ENCODE results near the gene LDLRAD4.

The LDLRAD4 gene

DNA sequence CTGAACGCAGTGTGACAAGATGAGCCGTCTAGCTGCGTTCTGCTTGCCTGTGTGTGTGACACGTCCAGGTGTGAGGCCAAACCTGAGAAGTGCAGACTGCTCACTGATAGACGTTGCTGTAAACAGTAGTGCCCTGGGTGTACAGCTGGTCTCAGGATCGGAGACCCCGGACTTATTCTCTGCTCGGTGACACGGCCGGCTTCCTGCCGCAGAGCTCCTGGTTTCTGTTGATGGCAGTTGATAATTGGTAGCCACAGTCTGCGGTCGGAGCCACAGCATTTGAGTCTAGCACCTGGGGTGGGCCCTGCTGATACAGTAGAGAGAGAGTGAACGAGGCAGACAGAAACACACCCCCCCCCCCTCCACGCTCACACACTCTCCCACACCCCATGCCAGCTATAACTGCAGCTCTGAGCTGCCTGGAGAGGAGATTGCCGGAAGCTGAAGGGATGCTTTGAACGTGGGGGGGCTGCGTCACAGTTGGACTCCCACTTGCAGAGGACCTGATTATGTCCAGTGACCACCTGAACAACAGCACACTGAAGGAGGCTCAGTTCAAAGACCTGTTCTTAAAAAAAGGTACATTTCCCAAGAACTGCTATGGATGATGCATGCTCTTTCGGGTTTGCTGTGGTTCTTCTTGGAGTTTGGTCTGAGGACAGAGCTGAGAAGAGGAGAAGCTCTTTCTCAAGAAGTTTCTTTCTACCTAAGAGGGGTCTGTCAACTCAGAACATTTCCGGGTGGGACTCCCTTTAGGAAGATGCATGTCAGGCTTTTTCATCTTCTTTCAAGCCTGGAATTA is 393.8 kb downstream of the LDLRAD4 start:
- no peak for DNase-seq

DNA sequence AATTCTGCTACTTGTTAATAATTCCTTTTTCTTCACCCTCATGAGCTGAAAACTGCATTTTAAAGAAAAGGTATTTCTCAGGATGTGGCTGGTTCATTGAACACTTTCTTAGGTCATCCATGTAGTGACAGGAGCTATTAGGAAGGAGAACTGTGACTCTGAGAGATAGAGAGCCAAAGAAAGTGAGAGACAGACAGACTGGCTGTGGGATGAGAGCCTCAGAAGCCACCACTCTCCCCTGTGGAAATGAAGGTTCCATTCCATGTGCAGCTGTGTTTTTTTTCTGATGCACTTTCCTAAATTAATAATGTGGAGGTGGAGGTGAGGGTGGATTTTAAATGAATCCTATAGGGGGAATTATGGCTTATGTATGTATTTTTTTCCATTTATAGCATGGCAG is 394.5 kb downstream of the LDLRAD4 start:
- no peak for DNase-seq

DNA sequence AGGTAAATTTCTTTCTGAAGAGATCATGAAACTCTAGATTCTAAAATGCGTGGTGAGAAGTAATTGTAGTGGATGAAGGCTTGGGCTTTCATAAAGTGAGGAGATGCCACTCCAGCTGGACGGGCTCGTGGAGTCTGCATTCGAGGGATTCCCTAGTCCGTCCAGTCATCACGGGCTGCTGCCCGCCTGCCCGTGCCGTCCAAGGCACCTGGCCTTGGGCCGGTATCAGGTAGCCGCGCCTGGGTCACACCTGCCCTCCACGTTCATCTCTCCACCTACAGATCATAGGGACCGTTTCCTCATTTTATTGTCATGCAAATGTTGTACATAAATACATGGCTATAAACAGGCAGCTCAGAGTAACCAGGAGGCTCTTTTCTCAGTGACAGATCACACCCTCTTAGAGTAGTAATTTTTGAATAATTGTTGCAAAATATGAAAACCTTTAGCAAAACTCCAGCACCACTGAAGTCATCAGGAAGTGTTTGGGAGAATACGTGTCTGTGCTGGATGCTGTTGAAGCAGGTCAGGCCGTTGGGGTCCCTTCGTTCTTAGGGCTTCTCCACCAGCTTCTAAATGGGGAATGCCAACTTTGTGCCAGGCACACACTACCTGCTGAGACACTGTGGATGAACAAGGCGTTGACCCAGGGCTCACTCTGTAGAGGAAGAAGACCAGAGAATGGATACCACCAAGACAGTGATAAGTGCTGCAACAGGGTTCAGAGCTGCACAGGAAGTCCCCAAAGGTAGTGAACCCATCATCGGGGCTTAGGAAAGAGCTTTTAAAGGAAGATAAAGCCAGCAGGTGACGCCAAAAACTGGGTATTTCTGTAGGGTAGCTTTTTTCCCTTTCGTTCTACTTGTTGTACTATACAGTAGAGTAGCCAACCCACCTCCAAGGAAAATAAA is 395.3 kb downstream of the LDLRAD4 start:
- DNase-seq = peak; percentile 21

DNA sequence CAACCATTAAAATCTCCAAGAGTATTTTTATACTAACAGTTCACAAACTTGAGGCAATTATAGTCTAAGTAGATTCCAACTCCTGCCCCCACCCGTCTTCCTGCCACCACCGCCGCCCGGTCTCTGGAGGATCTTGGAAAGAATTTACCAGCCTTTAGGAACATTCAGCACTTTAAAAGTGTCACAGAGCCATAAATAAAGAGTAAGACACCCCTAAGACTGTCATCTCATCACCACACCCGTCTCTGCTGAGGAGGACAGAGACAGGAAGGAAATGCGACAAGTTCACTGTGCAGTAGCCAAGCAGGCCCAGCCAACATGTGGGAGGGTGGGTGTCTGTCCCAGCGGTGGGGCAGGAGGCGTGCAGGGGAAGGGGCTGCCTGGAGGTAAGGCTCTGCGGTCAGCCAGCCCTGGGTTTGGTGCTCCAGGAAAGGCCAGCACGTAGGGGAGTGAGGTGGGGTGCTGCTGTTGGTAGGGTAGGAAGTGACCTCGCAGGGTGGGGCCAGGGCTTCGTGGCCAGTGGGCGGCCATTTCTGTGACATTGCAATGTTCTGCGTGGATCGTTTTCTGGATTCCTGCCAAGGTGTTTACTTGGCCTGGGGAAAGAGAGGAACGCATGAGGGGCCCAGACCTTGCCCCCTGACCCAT is 396.2 kb downstream of the LDLRAD4 start:
- no peak for DNase-seq

DNA sequence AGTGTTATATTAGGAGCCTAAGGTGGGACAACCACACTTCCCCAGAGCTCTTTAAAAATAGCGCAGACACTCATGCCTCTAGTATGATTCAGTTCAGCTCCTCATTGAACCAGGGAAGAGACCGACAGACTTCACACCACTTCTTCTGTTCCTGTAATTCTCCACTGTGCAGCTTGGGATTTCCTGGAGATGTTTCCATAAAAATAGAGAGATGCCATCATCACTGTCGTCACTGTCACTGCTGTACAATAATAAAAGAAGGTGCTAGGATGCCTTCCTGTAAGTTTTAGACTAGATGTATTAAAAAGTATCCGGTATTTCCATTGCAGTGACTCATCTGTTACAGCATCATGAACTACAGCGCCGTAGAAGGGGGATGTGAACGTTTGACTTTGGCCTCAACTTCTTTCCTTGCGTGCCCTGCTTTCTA is 396.9 kb downstream of the LDLRAD4 start:
- no peak for DNase-seq

DNA sequence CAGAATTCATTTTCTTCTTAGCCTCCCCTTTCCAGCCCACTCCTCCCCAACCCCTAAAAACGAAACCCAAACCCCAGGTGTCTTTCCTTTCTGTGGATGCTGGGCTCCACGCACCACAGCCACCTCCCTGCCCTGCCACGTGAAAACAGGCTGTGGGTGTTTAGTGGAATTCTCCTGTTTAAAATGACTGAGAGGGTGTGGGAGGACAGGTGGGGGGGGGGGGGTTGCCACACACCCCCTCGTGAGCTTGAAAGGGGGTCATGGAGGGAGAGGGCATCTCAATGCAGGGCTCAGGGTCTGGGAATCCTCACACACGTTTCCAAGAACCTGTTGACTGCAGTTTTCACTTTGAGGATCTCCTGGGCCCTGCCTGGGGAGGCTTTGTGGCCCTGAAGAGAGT is 397.5 kb downstream of the LDLRAD4 start:
- no peak for DNase-seq

DNA sequence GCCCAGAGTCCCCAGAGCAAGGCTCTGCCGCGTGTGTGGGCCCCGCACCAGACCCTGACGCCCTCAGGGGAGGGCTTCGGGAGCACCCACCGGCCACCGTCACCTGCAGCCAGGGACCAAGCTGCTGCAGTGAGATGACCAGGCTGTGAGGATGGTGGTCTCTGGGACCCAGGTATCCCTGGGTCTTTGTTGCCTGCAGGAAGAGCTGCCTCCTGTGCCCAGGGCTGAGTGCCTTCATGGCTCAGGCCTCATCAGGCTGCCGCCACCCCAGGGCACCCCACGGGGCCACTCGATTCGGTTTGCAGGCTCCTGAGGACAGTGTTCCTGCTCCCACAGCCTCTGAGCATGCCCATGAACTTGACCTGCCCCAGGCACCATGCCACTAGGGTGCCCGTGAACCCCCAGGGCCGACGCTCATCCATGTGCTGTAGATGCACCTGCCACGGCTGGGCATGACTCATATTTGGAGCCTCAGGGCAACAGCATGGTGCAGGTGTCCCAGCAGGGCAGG is 398.0 kb downstream of the LDLRAD4 start:
- no peak for DNase-seq

DNA sequence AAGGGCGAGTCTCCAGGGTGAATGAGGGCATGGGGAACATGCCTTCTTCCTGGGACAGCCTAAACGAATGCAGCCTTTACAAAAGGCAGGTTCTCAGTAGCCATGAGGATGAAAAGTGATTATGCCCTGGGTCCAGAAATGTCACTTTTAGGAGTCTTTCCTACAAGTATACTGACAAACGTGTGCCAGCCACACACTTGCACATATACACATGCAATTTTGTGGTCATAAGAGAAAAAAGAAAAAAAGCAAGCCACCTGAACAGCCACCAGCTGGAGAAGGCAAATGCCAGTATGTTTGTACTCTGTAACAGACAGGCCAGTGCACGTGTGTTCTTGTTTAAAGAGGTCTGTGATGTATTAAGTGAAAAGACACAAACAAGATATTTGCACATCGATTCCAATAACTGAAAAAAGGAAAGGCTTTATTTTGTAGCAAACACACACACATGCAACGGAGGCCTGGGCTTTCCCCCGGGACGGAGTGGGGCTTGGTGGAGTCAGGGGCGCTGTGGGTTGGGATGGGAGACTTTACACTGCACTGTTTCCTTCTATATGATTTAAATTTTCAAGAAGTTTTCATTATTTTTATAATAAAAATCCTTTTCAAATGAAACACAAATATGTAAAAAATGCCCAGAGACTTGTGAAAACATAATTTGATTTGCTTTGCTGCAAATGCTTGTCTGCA is 399.4 kb downstream of the LDLRAD4 start:
- no peak for DNase-seq

DNA sequence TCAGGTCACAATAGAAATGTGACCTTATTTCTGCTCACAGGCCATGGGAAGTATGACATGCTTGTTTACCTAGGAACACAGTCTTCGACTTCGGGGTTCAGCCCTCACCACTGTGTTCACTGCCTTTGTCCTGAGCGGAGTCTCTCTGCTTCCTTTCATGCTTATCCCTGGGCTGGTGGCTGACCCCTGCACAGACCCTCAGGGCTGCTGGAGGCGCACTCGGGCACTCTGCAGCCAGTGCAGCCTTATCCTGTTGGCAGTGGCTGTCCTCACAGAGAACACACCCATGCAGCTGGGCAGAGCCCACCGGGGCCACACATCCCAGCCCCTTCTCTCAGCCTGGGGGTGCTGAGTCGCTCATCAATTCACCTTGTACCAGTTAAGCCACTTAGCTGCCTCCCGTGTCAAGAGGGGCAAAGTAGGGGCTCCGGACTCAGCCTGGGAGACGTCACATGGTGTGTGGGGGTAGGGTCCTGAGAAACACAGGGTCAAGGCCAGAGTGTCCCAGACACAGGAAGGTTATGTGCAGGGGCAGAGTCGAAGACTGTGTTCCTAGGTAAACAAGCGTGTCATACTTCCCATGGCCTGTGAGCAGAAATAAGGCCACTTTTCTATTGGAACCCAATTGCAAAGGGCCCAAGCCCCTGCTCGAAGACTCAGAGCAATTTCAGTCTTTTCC is 400.3 kb downstream of the LDLRAD4 start:
- no peak for DNase-seq

DNA sequence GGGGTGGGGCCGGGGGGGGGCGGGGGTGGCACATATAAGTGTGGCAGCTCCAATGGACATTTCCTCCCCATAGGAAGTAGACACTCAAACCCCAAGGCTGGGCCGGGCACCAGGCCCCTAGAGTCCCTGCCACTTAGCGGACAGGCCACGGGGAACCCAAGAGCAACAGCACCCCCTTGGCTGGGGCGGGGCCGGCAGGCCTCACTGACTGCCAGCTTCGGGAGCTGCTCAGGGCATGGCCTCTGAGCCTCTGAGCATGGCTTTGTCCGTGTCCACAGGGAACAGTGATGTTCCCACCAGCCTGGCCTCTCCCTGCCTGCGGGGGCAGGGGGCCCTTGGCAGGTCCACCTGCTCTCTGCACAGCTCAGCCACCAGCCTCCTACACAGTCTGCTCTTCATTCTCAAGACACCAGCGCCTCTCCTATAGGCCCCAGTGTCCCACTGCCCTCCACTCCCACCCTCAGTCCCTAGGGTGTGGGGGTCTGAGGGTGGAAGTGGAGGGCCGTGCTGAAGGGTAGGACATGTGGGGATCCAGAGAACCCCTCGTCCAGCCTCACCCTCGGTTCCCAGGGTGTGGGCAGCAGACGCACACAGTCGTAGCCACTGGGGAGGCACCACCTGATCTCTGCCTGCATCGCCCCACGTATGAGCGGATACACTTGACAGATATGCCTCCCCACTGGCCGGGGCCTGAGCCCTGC is 401.1 kb downstream of the LDLRAD4 start:
- DNase-seq = no peak

DNA sequence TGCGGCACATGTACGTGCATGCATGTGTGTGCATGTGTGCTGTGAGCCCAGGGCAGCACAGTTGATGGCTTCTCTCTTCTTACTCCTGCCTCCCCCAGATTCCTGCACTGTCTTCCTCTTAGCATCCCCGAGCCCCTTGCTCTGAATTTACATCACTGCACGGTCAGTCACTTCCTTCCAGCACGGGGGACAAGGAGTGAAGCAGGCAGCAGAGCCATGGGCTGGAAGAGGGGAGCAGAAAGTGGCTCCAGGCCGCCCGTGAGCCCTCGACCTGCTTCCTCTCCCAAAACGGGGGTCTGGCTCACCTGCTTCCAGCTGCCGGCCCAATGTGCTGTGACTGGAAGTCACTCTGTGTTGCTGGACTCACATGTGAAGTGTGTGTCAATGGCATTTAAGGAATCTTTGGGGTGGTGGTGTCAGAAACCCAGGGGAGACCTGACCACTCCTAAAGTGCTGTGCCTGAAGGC is 401.7 kb downstream of the LDLRAD4 start:
- DNase-seq = no peak

DNA sequence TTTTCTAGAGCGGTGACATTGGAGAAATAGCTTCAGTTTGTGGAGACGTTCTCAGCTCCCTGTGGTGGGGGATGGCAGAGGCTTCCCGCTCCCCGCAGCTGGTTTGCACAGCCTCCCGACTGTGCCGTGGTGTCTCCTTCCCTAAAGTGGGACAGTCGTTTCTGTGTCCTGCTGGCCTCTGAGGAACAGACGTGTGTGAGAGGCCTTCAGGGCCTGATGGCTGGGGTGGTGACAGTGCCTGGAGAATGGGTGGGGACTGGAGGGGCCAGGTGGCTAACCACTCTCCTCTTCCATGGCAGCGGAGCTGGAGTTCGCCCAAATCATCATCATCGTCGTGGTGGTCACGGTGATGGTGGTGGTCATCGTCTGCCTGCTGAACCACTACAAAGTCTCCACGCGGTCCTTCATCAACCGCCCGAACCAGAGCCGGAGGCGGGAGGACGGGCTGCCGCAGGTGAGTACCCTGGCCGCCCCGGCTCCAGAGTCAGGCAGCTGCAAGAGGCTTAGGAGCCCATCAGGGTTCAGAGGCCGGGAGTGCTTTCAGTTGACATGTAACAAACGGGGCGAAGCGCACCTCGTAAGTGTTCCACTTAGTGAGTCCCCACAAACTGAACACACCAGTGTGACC is 402.4 kb downstream of the LDLRAD4 start:
- DNase-seq = no peak

DNA sequence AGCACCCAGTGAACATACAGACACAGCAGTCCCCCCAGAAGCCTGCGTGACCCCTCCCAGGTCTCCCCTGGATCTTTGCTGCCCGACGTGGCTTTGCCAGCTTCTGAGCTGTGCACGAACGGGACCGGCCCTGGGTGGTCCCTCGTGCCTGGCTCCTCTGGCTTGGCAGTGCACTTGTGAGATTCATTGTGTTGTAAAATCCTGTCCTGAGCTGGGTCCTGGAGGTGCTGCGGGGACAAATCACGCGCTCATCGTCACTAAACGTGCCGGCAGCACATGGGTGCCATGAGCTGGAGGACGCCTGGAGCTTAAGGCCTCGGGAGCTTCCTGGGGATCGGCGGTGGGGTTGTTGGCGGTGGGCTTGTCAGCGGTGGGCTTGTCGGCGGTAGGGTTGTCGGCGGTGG is 402.9 kb downstream of the LDLRAD4 start:
- no peak for DNase-seq

DNA sequence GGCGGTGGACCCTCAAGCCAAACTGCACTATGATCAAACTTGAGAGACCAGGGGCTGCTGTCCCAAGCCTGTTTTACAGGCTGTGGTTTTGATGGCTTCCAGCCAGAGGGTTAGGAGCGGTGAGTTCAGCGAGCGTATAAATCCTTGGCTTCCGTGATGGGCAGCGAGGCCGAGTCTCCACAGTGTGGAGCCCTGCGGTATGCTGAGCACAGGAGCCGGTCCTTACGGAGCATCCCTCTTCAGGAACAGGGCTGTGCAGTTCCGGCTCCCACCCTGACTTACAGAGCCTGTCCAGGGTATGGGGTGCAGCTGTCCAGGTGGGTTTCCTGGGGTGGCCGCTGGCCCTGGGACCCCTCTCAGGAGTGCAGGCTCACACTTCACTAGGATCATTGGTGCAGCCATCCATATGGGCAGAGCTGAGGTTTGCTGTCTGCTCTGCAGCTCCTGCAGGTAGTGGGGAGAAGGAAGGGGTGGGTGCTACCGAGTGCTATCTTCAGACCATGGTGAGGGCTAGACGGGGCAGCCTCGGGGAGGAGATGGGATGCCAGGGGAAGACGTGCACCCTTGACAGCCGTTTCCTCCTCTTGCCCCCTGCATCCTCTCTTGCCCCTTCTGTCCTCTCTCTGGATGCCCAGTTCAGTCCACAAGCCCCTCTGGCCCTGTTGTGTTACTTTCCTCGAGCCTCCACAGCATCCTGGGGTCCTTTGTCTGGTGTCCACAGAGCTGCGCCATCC is 403.5 kb downstream of the LDLRAD4 start:
- no peak for DNase-seq

DNA sequence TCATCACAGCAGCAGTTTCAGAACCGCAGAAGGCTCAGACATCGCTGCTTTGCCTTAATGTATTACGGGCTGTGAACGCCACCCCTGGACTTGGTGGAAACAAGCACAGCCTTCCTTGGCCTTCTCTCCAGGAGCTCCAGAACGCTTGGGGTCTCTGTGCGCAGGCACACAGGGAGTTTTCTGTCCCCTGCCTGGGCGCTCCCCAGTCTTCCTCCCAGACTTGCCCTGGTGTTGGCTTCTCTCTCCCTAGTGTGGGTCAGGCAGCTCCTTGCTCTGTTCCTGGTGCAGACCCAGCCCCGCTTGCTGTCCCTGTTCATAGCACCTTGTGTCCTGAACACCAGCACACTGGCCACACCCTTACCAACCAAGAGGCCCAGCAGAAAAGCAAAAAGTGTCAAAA is 404.2 kb downstream of the LDLRAD4 start:
- DNase-seq = no peak

DNA sequence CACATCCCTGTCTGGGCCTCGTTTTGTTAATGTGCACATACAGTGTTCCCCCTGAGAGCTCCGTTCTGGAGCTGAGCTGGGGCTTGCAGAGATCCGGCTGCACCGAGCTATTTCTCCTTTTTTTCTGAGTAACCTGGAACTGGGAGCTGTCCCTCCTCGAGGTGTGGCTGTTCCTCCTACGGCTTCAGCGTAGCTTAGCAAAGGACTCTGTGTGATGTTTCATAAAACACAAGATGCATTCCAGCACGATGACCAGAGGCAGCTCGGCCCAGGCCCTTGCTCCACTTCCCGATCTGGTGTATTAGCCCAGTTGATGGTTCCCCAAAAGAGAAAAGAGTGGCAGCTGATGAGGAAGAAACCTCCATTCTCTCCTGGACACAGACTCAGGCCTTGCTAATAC is 404.8 kb downstream of the LDLRAD4 start:
- DNase-seq = no peak

DNA sequence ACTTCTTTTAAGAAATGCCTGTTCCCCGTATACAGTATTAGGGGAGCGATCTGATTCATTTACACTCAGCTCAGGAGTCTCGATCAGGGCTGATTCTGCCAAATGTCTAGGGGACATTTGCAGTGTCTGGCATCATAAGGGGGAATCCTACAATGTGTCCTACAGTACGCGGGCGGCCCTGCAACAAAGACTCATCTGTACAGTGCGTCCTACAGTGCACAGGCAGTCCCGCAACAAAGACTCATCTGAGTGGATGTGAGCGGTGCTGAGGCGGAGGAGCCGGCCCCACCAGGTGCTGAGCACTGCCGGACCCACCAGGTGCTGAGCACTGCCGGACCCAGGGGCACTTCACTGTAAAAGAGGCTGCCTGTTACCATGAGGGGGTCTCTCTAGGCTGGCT is 405.3 kb downstream of the LDLRAD4 start:
- no peak for DNase-seq

DNA sequence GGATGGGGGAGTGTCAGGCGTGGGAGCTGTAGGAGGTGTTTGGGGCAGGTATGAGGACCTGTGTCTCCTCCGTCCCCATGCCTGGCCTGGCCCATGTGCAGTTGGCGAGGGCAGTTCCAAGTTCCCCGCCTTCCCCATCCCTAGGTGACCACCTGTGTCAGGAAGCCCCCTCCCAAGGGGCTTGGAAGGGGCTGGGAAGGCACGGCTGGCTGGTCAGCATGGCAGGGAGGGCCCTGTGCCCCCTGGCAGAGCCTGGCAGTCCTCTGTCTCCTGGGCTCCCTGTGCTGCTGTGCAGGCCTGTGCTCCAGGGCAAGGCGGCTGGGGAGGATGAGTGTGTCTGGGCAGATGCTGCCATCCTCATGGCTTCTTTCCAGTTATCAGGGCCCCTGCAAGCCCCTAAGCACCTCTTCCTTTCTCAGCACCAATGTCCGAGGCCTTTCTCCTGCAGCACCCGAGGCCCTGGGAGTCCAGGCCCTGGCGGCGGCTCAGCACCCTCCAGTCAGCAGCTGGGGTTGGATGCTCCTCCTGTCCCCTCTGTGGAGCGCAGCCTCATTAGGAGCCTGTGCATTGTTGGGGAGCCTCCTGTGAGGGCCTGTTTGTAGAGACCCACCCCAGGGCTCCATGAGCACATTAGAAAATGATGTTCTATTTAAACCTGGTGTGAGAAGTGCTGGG is 406.1 kb downstream of the LDLRAD4 start:
- no peak for DNase-seq

DNA sequence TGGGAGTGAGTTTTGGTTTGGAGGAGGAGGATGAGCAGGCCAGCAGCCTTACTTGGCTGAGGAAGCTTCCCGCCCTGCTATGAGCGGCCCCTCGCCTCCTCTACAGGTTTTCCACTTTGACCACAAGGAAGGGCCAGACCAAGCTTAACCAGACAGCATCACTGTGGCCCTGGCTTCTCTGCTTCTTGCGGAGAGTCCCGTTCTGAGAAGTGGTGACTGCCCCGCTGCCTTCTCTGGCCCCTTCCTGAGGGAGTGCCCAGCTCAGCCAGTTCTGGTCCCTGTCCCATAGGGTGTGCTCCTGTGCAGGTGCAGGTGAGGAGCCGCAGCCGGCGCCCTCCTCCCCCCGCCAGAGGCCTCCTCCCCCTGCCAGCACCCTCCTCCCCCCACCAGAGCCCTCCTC is 406.8 kb downstream of the LDLRAD4 start:
- no peak for DNase-seq

Measured in NCI-H510A treated with DMSO at 0.1 percent for 48 hours (cell line).